Measurements from ENCODE around the gene KAT8.

- TF ChIP-seq, protein P1, sequence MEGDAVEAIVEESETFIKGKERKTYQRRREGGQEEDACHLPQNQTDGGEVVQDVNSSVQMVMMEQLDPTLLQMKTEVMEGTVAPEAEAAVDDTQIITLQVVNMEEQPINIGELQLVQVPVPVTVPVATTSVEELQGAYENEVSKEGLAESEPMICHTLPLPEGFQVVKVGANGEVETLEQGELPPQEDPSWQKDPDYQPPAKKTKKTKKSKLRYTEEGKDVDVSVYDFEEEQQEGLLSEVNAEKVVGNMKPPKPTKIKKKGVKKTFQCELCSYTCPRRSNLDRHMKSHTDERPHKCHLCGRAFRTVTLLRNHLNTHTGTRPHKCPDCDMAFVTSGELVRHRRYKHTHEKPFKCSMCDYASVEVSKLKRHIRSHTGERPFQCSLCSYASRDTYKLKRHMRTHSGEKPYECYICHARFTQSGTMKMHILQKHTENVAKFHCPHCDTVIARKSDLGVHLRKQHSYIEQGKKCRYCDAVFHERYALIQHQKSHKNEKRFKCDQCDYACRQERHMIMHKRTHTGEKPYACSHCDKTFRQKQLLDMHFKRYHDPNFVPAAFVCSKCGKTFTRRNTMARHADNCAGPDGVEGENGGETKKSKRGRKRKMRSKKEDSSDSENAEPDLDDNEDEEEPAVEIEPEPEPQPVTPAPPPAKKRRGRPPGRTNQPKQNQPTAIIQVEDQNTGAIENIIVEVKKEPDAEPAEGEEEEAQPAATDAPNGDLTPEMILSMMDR (IDR thresholded peaks at IDR 0.05), result peak in 1 of 4 experiments; percentile 11
- TF ChIP-seq POLR2A (IDR thresholded peaks at IDR 0.05), result no peak
These were observed 12.3 kb downstream of the KAT8 start for GRCh38 chr16:31129568-31130335.

Measured in uterus (tissue), 2 donors.